Cortex of kidney (tissue), 1 donor: ENCODE measurements around the gene HOXA13.

Experiments
- DNase-seq: peaks from one replicate; lab custom pipeline; 2025; lab: John Stamatoyannopoulos, UW

The HOXA13 gene

GRCh38 chr7:27192546-27193334 lies 7.2 kb downstream of the HOXA13 start:
- no peak for DNase-seq

GRCh38 chr7:27191833-27192545 lies 7.9 kb downstream of the HOXA13 start:
- no peak for DNase-seq

GRCh38 chr7:27191161-27191731 lies 8.6 kb downstream of the HOXA13 start:
- no peak for DNase-seq

- DNase-seq: no peak
Measured at GRCh38 chr7:27189997-27190748, 9.7 kb downstream of the HOXA13 start.

- no peak for DNase-seq
Measured at GRCh38 chr7:27189295-27189996, 10.4 kb downstream of the HOXA13 start.

GRCh38 chr7:27188386-27189294 lies 11.3 kb downstream of the HOXA13 start:
- no peak for DNase-seq

- no peak for DNase-seq
Measured at GRCh38 chr7:27187475-27188385, 12.2 kb downstream of the HOXA13 start.

- DNase-seq: no peak
Measured at GRCh38 chr7:27186668-27187474, 13.0 kb downstream of the HOXA13 start.

- no peak for DNase-seq
Measured at GRCh38 chr7:27185854-27186667, 13.8 kb downstream of the HOXA13 start.

GRCh38 chr7:27185013-27185853 lies 14.7 kb downstream of the HOXA13 start, which contains the start of gene HOXA11:
TSS of gene HOXA11 (minus strand) at chr7:27185232. CDS start at chr7:27185144, 88 bp downstream.
- no peak for DNase-seq

GRCh38 chr7:27184337-27185012 lies 15.4 kb downstream of the HOXA13 start:
- DNase-seq: no peak

- no peak for DNase-seq
Measured at GRCh38 chr7:27183682-27184336, 16.1 kb downstream of the HOXA13 start.

GRCh38 chr7:27182861-27183681 lies 16.8 kb downstream of the HOXA13 start:
- no peak for DNase-seq

GRCh38 chr7:27182285-27182841 lies 17.5 kb downstream of the HOXA13 start:
- DNase-seq: no peak
